GM19324 (cell line): ENCODE results near the gene LKAAEAR1.

Experiments
- ATAC-seq: cut with Tn5 transposase; IDR thresholded peaks from one replicate; pipeline ENCODE4 v1.9.1; 2021; ENCODE audit warnings: mild to moderate bottlenecking, moderate library complexity; ENCODE audit not compliant: unreplicated experiment, low FRiP score

LKAAEAR1 gene

DNA sequence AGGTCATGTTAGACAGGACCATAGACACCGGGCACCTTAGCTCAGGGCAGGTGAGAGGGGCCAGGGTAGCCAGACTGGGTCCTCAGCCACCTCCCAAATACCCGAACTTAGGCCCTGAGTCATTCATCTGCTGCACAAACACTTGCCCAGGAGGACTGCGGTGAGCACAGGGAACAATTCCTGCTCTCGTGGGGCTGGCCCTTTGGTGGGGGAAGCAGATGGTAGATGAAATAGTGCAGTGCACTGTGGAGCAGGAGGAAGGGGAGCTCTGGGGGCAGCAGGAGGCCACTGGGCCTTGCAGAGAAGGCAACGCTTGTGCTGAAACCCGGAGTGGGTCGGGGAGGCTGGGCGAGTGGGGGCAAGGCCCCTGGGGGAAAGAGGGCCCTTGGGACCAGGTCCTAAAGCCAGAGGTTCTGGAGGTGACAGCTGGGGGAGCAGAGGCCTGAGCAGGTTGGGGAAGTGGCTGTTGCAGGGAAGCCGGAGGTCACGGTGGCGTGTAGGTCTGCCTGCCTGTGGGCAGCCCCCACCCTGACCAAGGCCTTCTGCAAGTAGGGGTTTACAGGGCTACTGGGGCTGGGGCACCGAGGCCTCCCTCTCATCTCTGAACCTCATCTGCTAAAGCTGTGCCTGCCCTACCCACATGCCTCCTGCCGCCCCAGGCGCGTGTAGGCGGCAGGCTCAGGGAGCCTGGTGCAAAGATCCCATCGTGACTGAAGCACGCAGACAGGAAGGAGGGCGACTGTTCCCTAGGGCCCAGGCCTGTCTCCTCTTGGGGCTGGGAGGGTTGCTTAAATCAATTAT, 27.8 kb upstream of the LKAAEAR1 start:
- ATAC-seq = no peak

DNA sequence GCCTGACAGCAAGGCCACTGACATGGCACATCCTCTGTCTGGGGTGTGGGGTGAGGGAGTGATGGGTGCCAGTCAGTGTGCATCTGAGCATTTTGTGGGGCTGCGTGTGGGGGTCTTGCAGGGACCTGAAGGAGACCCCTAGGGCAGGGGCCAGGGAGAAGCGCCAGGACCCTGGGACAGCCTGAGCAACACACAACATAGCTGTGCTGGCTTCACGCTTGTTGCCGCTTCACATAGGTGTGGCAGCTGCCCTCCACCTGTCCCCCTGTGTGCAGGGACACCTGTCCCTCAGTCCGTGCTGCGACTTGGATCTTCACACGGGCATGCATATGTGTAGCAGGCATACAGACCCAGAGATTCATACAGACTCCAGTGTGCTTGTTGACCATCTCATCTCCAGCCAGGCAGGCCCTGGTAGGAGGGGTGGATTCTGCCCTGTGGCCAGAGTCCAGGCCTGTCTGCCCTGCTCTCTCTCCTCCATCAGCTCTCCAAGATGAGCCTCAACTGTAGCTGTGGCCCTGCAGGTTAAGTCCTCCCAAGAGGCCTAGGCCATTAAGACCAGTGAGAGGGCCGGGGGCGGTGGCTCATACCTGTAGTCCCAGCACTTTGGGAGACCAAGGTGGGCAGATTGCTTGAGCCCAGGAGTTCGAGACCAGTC, 26.3 kb upstream of the LKAAEAR1 start:
- no peak for ATAC-seq

DNA sequence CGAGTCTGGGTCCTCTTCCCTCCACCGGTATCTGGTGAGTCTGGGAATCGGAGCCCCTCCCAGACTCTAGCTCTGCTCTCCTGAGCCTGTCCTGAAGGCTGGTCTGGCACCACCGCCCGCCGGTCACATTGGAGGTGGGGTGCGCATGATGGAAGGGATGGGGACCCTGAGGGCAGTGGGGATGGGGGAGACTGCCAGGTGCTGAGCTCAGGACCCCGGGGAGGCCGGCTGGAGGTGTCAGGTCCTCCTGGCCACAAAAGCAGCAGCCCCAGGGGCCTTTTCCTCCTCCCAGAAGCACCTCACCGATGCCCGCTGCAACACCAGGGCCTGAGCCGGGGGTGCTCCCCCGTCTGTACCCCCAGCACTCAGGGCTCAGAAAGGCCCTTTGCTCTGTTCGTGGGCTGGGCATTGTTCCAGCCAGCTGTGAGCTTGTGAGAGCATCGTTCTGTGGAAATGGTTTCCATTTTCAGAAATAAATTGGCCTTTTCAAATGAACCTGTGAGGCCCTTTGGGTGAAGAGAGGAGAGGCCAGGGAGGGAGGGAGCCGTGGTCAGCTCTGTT, 25.7 kb upstream of the LKAAEAR1 start:
- no peak for ATAC-seq

DNA sequence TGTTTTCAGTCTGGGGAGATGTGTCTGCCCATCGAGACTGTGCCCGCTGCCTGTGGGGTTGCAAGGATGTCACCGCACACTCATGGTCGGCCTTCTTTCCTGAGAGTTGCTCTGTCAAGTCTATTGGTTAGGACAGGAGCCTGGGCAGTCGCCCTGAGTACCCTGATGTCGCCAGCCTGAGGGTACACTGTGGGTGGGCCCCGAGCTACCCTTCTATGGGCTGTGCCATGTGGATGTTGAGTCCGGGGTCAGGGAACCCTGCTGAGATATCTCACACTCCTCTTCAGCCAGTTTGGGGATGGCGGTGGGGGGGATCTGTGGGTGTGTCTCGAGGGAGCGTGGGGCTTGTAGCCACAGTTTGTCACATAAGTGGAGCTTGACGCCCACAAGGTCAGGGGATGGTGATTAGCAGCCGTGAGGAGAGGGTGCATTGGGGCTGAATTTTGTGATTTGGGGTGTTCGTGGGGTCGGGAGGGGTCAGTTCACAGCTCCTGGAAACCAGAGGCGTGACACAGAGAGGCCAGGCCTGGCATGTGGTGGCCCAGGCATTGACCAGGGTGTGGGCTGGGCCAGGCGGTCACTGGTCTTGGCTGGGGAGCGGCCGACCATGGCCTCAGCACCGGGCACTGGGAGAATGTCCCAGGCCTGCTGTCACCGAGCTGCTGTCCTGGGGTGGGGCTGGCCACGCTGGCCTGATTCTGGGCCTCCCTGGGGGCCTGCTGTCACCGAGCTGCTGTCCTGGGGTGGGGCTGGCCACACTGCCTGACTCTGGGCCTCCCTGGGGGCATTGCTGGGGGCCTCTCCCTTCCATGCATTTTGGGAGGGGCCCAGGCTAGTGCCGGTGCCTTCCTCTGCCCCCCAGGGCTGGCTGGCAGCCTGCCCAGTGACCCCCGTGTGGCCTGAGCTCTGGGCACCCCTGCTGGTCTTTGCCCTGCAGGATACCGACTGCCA, 24.8 kb upstream of the LKAAEAR1 start:
- no peak for ATAC-seq

DNA sequence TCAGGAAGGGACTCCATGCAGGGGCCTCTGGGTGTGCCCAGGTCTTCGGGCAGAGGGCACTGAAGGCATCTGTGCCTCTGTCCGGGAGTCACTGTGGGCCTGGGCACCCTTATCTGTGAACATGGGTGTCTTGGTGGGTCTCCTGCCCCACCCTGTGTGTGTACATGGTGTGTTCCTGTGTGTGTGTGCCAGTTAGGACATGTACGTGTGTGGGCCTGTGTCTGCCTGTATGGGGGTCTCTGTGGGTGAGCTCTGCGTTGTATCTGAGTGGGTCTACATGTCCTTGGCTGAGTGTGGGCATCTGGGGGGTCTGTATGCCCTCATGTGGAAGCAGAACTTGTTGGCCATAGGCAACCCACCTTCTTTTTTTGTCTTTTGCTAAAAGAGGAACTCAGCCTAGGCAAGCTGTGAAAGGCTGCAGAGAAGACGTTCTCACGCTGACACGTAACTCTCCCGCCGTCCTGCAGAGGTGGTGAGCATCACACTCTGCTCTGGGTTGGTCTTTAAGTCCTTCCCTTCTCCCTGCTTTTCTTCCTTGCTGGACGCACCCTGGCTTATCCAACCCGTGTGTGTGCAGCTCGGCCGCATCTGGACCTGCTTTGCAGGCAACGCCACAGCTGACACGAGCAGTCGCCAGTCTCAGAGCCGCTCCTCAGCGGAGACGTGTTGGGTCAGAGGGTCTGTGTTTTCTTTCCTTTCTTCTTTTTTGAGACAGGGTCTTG, 23.7 kb upstream of the LKAAEAR1 start:
- ATAC-seq = no peak

DNA sequence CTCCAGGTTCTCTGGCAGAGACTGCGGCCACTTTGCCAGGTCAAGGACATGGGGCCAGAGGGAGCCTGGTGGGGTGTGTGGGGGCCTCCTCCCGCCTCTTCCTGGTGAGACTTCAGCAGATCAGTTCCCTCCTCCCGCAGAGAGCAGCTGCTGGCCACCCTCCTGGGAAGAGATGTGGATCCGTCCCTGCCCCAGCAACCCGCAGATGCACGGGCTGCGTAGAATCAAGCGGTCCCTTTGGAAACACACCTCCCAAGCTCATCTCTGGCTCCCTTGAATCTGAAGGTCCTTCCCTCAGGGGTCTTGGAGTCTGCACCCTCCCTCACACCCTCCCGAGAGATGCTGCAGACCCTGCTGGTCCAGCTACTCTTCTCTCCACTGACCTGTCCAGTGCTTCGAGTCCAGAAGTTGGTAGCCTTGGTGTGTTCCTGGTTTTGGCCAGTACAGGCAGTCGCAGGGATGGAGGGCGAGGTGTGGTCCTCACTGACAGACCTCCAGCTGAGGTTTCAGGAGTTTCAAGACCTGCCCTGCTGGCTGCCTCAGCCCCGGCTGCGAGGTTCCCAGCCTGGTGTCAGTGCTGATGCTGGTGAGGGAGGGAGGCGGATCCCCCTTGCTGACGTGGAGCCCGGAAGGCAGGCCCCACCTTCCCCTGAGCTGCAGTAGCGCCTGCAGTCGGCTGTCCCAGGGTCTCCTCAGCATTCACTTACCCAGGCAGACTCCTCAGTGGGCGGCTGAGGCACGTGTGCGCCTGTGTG, 23.0 kb upstream of the LKAAEAR1 start, which contains the start of gene NPBWR2:
TSS of gene NPBWR2 (minus strand) at position 585 of the 755 bp plus-strand sequence. CDS start 734 bp downstream, outside the sequence.
- ATAC-seq = no peak

DNA sequence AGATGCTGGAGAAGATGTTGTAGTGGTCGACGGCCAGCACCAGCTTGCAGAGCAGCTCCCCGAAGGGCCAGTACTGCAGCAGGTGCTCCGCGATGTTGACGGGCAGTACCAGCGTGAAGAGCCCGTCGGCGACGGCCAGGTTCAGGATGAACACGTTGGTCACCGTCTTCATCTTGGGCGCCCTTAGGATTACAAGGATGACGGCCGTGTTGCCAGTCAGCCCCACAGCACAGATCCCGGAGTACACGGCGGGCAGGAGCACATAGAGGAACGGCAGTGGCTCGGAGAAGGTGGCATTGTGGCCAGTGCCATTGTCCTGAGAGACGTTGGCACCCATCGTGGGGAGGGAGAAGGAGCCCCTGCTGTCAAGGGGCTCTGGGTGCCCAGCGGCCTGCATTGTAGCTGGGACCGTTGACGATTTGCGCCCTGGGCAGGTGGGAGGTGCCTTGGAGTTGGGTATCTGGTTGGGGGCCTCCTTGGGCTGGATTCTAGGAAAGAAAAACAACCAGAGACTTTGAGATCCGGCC, 22.3 kb upstream of the LKAAEAR1 start:
- ATAC-seq = no peak

DNA sequence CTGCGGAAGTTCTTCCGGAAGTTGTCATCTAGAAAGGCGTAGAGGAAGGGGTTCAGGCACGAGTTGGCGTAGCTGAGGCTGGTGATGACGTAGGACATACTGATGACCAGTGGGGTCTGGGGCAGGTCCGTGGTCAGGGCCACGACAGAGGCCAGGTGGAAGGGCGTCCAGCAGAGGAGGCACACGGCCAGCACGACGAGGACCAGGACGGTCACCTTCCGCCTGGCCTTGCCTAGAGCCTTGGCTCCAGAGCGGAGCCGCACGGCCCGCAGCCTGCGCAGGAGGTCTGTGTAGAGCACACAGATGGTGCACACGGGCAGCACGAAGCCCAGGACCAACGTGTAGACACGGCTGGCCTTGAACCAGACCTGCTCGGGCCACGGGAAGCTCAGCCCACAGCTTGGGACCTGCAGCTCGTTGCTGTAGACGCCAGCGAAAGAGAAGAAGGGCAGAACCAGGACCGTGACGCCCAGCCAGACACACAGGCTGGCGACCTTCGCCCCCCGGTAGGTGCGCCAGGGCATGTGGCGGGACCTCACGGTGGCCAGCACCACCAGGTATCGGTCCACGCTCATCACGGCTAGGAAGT, 21.7 kb upstream of the LKAAEAR1 start:
- no peak for ATAC-seq

DNA sequence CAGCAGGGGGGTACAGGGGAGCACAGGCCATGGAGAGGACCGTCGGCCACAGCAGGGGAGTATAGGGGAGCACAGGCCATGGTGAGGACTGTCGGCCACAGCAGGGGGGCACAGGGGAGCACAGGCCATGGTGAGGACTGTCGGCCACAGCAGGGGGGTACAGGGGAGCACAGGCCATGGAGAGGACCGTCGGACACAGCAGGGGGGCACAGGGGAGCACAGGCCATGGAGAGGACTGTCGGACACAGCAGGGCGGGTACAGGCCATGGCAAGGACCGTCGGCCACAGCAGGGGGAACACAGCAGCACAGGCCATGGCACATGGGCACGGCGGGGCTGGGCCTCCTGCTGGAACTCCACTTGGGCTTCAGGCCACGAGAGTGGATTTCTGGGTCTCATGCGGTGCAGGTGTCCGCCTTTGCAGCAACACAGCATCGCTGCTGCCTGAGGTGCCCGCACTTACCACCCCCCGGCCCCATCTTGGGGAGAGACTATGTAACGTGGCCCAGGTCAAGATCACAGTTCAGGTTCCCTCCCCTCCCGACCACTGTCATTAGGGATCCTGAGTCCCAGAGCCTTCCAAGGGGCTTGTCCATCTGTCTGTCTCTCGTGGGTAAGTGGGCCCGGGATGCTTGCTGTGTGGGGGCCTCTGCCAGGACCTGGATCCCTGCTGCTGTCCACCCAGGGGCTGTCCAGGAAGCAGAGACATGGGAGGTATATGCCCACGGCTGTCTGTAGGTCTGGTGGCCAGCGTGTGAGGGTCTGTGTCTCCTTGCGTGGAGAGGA, 20.7 kb upstream of the LKAAEAR1 start:
- ATAC-seq = no peak

DNA sequence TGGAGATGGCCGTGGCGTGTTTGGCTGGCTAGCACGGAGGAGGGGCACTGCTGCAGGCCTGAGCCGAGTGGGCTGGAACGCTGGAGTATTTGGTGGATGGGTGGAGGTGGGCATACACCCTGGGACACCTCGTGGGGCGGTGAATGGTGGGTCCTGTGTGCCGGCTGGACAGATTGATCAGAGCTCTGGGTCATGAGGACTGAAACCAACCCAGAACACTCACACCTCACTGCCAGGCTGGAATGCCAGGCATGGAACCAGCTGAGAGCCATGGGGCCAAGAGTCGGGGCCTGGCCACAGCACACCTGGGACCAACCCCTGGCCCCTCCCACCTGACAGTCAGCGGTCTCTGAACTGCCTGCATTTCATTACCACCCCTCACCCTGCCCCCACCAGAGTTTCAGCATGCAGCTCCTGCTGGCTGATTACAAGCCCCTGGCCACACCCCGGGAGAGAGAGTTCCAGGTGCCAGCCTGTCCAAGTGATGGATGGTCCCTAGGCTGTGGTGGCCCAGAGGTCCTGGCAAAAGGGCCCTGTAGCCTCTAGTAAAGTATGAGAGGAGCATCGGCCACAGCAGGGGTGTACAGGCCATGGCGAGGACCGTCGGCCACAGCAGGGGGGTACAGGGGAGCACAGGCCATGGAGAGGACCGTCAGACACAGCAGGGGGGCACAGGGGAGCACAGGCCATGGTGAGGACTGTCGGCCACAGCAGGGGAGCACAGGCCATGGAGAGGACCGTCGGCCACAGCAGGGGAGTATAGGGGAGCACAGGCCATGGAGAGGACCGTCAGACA, 19.9 kb upstream of the LKAAEAR1 start:
- ATAC-seq = no peak

DNA sequence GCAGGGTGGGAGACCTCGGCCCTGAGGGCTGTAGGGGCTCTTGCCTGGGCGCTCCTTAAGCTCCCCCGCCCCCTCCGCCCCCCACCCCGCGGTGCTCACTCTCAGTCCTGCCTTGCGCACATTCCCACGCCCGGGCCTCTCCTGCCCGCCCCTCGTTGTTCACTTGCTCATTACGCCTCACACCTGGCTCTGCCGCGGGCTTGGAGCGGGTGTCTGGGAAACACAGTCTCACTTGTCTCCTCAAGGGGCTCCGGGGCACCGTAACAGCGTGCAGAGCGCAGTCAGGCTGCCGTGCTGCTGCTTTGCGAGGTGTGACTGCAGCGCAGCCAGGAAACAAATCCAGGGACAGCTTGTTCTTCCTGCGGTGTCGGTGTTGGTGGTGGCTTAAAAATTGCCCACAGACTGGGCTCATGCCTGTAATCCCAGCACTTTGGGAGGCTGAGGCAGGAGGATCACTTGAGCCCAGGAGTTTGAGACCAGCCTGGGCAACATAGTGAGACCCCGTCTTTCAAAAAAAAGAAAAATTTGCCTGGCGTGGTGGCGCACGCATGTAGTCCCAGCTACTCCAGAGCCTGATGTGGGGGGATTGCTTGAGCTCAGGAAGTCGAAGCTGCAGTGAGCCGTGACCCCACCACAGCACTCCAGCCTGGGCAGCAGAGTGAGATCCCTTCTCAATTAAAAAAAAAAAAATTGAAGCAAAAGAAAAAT, 18.6 kb upstream of the LKAAEAR1 start:
- no peak for ATAC-seq

DNA sequence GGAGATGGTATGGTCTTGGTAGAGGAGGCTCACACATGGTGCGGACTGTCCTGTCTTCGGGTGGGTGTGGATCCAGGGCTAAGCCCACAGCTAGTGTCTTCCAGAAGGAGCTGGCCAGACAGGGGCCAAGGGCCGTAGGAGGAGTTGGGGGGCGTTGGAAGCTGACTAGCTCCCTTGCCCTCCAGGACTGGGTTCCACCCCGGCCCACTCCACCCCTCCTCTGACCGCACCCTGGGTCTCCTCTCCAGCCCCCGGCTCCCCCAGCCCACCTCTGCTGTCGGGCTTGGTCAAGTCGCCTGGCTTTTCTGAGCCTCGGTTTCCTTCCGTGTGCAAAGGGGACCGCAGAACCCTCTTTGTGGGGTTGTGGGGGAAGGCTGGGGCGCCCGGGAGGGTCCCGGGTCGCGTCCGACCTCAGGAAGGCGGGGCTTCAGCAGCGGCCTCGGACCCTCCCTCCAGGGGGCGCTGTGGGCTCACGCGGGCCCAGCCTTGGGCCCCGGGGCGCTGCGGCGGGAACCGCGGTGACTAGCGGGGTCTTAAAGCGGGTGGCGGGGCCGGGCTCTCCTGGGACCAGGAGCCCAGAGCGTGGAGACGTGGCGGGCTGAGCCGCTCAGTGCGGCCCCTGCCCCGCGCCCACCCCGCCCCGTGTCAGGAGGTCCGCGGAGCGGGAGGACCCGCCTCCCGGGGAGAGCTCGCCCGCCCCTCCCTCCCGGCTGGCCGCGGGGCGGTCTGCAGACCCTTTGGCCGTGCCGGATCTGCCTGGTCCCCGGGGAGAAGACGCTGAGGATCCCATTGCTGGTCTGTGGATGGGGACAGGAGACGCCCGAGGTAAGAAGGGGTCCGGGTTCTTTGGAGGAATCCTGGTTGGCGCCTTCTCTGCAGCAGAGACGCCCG, 17.8 kb upstream of the LKAAEAR1 start:
- ATAC-seq = no peak

DNA sequence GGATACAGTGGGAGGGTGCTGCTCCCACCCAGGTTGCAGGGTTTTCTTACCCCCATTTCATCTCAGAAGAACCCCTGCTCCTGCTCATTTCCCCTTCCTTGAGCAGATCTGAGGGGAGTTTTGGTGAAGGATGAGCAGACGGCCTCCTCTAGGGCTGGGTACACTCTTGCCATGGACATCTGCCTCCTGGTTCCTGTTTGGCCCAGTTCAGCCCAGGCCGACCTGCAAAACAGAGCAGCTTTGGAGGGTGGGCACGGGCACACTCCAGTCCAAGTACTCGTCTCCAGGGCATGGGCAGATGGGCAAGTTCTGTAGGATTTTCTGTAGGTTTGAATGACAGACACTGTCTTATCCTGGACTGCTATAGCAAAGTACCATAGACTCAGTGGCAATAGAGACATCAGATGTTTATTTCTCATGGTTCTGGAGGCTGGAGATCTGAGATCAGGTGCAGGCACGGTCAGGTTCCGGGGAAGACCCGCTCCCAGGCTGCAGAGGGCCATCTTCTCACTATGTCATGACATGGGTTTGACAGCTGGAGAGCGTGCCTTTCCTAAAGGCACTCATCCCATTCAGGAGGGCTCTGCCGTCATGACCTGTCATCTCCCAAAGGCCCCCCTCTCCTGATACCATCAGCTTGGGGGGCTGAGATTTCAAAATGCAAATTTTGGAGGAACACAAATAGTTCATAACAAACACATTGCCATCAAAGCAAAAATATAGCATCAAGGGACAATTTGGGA, 16.9 kb upstream of the LKAAEAR1 start:
- ATAC-seq = no peak

DNA sequence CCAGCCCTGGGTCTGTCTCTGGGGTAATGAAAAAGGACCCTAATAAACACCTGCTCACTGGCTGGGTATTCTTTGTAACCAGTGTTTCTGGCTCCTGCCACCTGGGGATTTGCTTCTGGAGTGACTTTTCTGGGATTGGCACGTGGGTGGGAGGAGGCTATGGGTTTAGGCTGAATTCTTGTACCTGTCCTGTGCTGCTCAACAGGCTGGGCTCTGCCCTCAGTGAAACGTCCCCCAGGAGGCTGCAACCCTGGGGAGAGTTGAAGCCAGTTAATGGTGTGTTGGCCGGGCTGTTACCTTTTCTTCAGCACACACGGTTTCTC, 16.3 kb upstream of the LKAAEAR1 start:
- no peak for ATAC-seq
